NCI-H82 treated with DMSO at 0.1 percent for 48 hours (cell line): ENCODE measurements around the gene KLK7.

Experiments
- DNase-seq: peaks from one replicate; lab custom pipeline; 2025; ENCODE audit not compliant: unreplicated experiment; lab: John Stamatoyannopoulos, UW

The KLK7 gene

GRCh38 chr19:50939596-50939995, 44.1 kb downstream of the KLK7 start:
- no peak for DNase-seq

GRCh38 chr19:50933640-50934039, 50.1 kb downstream of the KLK7 start:
- no peak for DNase-seq

- DNase-seq, result no peak
These were observed 51.0 kb downstream of the KLK7 start for GRCh38 chr19:50932690-50933083.

GRCh38 chr19:50932018-50932689, 51.6 kb downstream of the KLK7 start:
- DNase-seq, result no peak

- DNase-seq, result no peak
These were observed 52.7 kb downstream of the KLK7 start for GRCh38 chr19:50931023-50931422.

GRCh38 chr19:50928831-50929230, 54.9 kb downstream of the KLK7 start:
- DNase-seq, result no peak
